IMR-90 (cell line): Measurements from ENCODE around the gene LRP5. TPM values are rescaled to one million over a fixed set of nuclear protein-coding genes. Genes with fewer than 3 reads are reported as not detected.

ENCODE experiments used
- ATAC-seq: fragments of 200-7000 bp; cut with Tn5 transposase; 2 replicates; pipeline ENCODE4 v1.9.1; 2020; ENCODE audit warnings: low read depth, mild to moderate bottlenecking, moderate library complexity
- BruUV-seq: library from RNA; stranded (reverse); fragments of 400-500 nt; replicated peaks from 2 replicates; lab custom pipeline; 2021; lab: Mats Ljungman, UMichigan
- CTCF ChIA-PET: fragments of 300-600 bp; formaldehyde crosslinking; extraction: SDS; loops from one replicate; lab custom pipeline; 2021; ENCODE audit warnings: antibody characterized with exemption; lab: Yijun Ruan, JAX
- POLR2A ChIA-PET: fragments of 300-600 bp; sonication (Branson Sonifier 250); formaldehyde crosslinking; loops from one replicate; lab custom pipeline; 2022; ENCODE audit warnings: antibody characterized with exemption; ENCODE audit not compliant: unreplicated experiment; lab: Charles Lee
- DNase-seq: peaks from one replicate; pipeline ENCODE4 v3.0.0; 2013
- H2AFZ ChIP-seq: replicated peaks from 2 replicates; pipeline ENCODE3; 2013; ENCODE audit warnings: low read length, mild to moderate bottlenecking; ENCODE audit not compliant: poor library complexity
- H2AK5ac ChIP-seq: 2 replicates; pipeline ENCODE4 v1.6.1; 2013; ENCODE audit warnings: low read depth, low read length, inconsistent platforms
- H2AK9ac ChIP-seq: replicated peaks from 2 replicates; pipeline ENCODE3; 2013; ENCODE audit warnings: mild to moderate bottlenecking, low read depth, low read length, moderate library complexity; ENCODE audit not compliant: poor library complexity
- H2BK120ac ChIP-seq: 2 replicates; pipeline ENCODE4 v1.6.1; 2013; ENCODE audit warnings: low read depth, low read length, inconsistent platforms
- H2BK15ac ChIP-seq: 3 replicates; pipeline ENCODE4 v1.6.1; 2013; ENCODE audit warnings: low read depth, low read length, inconsistent platforms
- H2BK20ac ChIP-seq: 2 replicates; pipeline ENCODE4 v1.6.1; 2013; ENCODE audit warnings: low read depth, mild to moderate bottlenecking, inconsistent platforms, low read length, moderate library complexity
- H2BK5ac ChIP-seq: 2 replicates; pipeline ENCODE4 v1.6.1; 2013; ENCODE audit warnings: mild to moderate bottlenecking, low read depth, low read length, inconsistent platforms; ENCODE audit not compliant: poor library complexity, severe bottlenecking
- H3K14ac ChIP-seq: replicated peaks from 2 replicates; pipeline ENCODE4 v1.6.1; 2013; ENCODE audit warnings: low read depth, low read length, inconsistent platforms
- H3K18ac ChIP-seq: 2 replicates; pipeline ENCODE4 v1.6.1; 2013; ENCODE audit warnings: low read depth, low read length, control low read depth
- H3K23ac ChIP-seq: 2 replicates; pipeline ENCODE4 v1.6.1; 2013; ENCODE audit warnings: low read depth, low read length, inconsistent platforms
- H3K27ac ChIP-seq: 2 replicates; pipeline ENCODE4 v1.5.1; 2013; ENCODE audit warnings: mild to moderate bottlenecking, control low read depth, low read length; ENCODE audit not compliant: insufficient read depth
- H3K27me3 ChIP-seq: 2 replicates; pipeline ENCODE4 v1.6.1; 2013; ENCODE audit warnings: low read length; ENCODE audit not compliant: control insufficient read depth, insufficient read depth
- H3K36me3 ChIP-seq: 2 replicates; pipeline ENCODE4 v1.6.1; 2013; ENCODE audit warnings: low read length, mixed read lengths; ENCODE audit not compliant: control insufficient read depth, insufficient read depth
- H3K4ac ChIP-seq: 2 replicates; pipeline ENCODE4 v1.6.1; 2013; ENCODE audit warnings: low read depth, low read length, inconsistent platforms
- H3K4me1 ChIP-seq: 2 replicates; pipeline ENCODE4 v1.6.1; 2013; ENCODE audit warnings: low read length, mixed read lengths; ENCODE audit not compliant: control insufficient read depth, insufficient read depth
- H3K4me2 ChIP-seq: 2 replicates; pipeline ENCODE4 v1.6.1; 2013; ENCODE audit warnings: low read depth, mild to moderate bottlenecking, control low read depth, low read length, moderate library complexity
- H3K4me3 ChIP-seq: 2 replicates; pipeline ENCODE4 v1.5.1; 2013; ENCODE audit warnings: low read depth, mild to moderate bottlenecking, control low read depth, low read length, moderate library complexity; ENCODE audit not compliant: insufficient read depth
- H3K56ac ChIP-seq: 2 replicates; pipeline ENCODE4 v1.6.1; 2013; ENCODE audit warnings: low read length, inconsistent platforms; ENCODE audit not compliant: insufficient read depth; ENCODE audit errors: extremely low read depth
- H3K79me1 ChIP-seq, 2 experiments: 2 replicates each; pipeline ENCODE4 v1.6.1; 2013; ENCODE audit warnings: low read length in 2 of 2, inconsistent platforms in 1 of 2, low read depth in 1 of 2
- H3K9ac ChIP-seq: 2 replicates; pipeline ENCODE4 v1.6.1; 2013; ENCODE audit warnings: low read depth, low read length, control low read depth
- H3K9me1 ChIP-seq: 2 replicates; pipeline ENCODE4 v1.6.1; 2013; ENCODE audit warnings: low read length, inconsistent platforms; ENCODE audit not compliant: insufficient read depth
- H3K9me3 ChIP-seq: 2 replicates; pipeline ENCODE4 v1.6.1; 2013; ENCODE audit warnings: low read length; ENCODE audit not compliant: control insufficient read depth, insufficient read depth
- H4K20me1 ChIP-seq: 2 replicates; pipeline ENCODE4 v1.6.1; 2013; ENCODE audit warnings: low read length, inconsistent platforms; ENCODE audit not compliant: insufficient read depth
- H4K5ac ChIP-seq: 2 replicates; pipeline ENCODE4 v1.6.1; 2013; ENCODE audit warnings: mild to moderate bottlenecking, low read depth, low read length, control low read depth
- H4K8ac ChIP-seq, 2 experiments: 2 replicates each; pipeline ENCODE4 v1.6.1; 2013; ENCODE audit warnings: low read depth in 2 of 2, low read length in 2 of 2, control low read depth in 1 of 2, inconsistent platforms in 1 of 2
- H4K91ac ChIP-seq: 2 replicates; pipeline ENCODE4 v1.6.1; 2013; ENCODE audit warnings: low read depth, low read length, inconsistent platforms; ENCODE audit not compliant: insufficient read depth
- BHLHE40 ChIP-seq: fragments of 150-350 bp; IDR thresholded peaks from 2 replicates; pipeline ENCODE4 v1.6.1; 2016; ENCODE audit warnings: mild to moderate bottlenecking, low read depth, low read length
- CEBPB ChIP-seq: IDR thresholded peaks from 2 replicates; pipeline ENCODE4 v1.6.1; 2012; ENCODE audit warnings: low read depth, low read length, improper control_type of control experiment
- CHD1 ChIP-seq: IDR thresholded peaks from 2 replicates; pipeline ENCODE4 v1.6.1; 2012; ENCODE audit warnings: low read depth, low read length, improper control_type of control experiment
- FOS ChIP-seq: fragments of 150-350 bp; IDR thresholded peaks from 2 replicates; pipeline ENCODE4 v1.6.1; 2016; ENCODE audit warnings: low read depth, low read length
- MAFK ChIP-seq: IDR thresholded peaks from 2 replicates; pipeline ENCODE4 v1.6.1; 2012; ENCODE audit warnings: low read depth, low read length, improper control_type of control experiment
- MAZ ChIP-seq: IDR thresholded peaks from 2 replicates; pipeline ENCODE4 v1.6.1; 2012; ENCODE audit warnings: low read depth, mild to moderate bottlenecking, low read length, improper control_type of control experiment, moderate library complexity, borderline replicate concordance
- MXI1 ChIP-seq: IDR thresholded peaks from 2 replicates; pipeline ENCODE4 v1.6.1; 2012; ENCODE audit warnings: low read depth, mild to moderate bottlenecking, low read length, moderate library complexity, borderline replicate concordance
- NFE2L2 ChIP-seq: fragments of 150-350 bp; IDR thresholded peaks from 2 replicates; pipeline ENCODE4 v1.6.1; 2016; ENCODE audit warnings: low read depth, mild to moderate bottlenecking, low read length
- POLR2A ChIP-seq: IDR thresholded peaks from 2 replicates; pipeline ENCODE4 v1.6.1; 2012; ENCODE audit warnings: mild to moderate bottlenecking, low read depth, low read length
- RAD21 ChIP-seq: IDR thresholded peaks from 2 replicates; pipeline ENCODE4 v1.6.1; 2012; ENCODE audit warnings: low read length, improper control_type of control experiment
- RCOR1 ChIP-seq: IDR thresholded peaks from 2 replicates; pipeline ENCODE4 v1.6.1; 2012; ENCODE audit warnings: mild to moderate bottlenecking, low read length, improper control_type of control experiment; ENCODE audit not compliant: insufficient replicate concordance
- RFX5 ChIP-seq: IDR thresholded peaks from 2 replicates; pipeline ENCODE4 v1.8.0; 2012; ENCODE audit warnings: low read depth, mild to moderate bottlenecking, low read length, moderate library complexity
- SMC3 ChIP-seq: fragments of 150-350 bp; IDR thresholded peaks from 2 replicates; pipeline ENCODE4 v1.6.1; 2016; ENCODE audit warnings: low read depth, mild to moderate bottlenecking, antibody characterized with exemption, low read length, moderate library complexity
- WGBS, 2 experiments: methylation state at CpG; one replicate each; pipeline versions ENCODE4 v1.1.5 to v1.1.7; 2013; ENCODE audit warnings: missing lambda C conversion rate in 2 of 2; ENCODE audit not compliant: insufficient read length in 1 of 2; ENCODE audit errors: extremely low coverage in 2 of 2; 5-methylcytosine and 5-hydroxymethylcytosine counted together
- dilution Hi-C: fragments of 300-500 bp; cut with HindIII; formaldehyde crosslinking; loops from one replicate; pipeline ENCODE4 v1.14.3; 2018; ENCODE audit warnings: low sequenced_read_pairs; ENCODE audit not compliant: unreplicated experiment
- in situ Hi-C: fragments of 300-500 bp; cut with MboI; formaldehyde crosslinking; loops from 3 replicates; pipeline ENCODE4 v1.14.3; 2019; ENCODE audit warnings: low sequenced_read_pairs, inconsistent platforms, mixed read lengths
- intact Hi-C: fragments of 100-400 bp; cut with micrococcal nuclease; formaldehyde crosslinking; loops from 2 replicates; pipeline ENCODE4 v1.10.0; 2022
- polyA plus RNA-seq, 3 experiments: library from polyadenylated mRNA; depleted of rRNA; stranded (reverse); fragments of >200 nt; gene quantifications; 2 replicates each; pipeline ENCODE4 v1.2.3, GENCODE V29; 2012; ENCODE audit warnings: low replicate concordance in 1 of 3
- total RNA-seq: library from RNA; depleted of rRNA; stranded (reverse); fragments of >200 nt; gene quantifications from 2 replicates; pipeline ENCODE4 v1.2.3, GENCODE V29; 2012
- TF ChIP-seq, protein P1 (sequence below): fragments of 150-350 bp; IDR thresholded peaks from 2 replicates; pipeline ENCODE4 v1.6.1; 2017; ENCODE audit warnings: mild to moderate bottlenecking, antibody characterized with exemption, low read length, low read depth
- TF ChIP-seq, protein P2 (sequence below): conservative IDR thresholded peaks from 2 replicates; pipeline ENCODE4 v1.5.1; 2012; ENCODE audit warnings: mild to moderate bottlenecking, low read depth, low read length, improper control_type of control experiment
- TF ChIP-seq, protein P3 (sequence below): fragments of 150-350 bp; IDR thresholded peaks from 2 replicates; pipeline ENCODE4 v1.6.1; 2016; ENCODE audit warnings: low read depth, mild to moderate bottlenecking, low read length, moderate library complexity, borderline replicate concordance

The LRP5 gene
- total and polyA plus RNA-seq, 2 of the 4 experiments (the other 2 are of a cell fraction): 10.4 to 15.0 TPM

GRCh38 chr11:68282141-68282860 is 30.1 kb upstream of the LRP5 start:
- in situ Hi-C loops: no loop called here
- Histone ChIP-seq H3K4me2 (no peak overlapping the region), H3K79me1 (no peaks in the 10 kb centered on the region), H3K4ac (no peak overlapping the region), H3K27me3 (peaks cover 3% of the 10 kb centered on the region), H3K9ac (no peak overlapping the region), H2BK120ac (no peak overlapping the region), H3K23ac (no peak overlapping the region), H2AK9ac (no peak overlapping the region), H3K9me1 (no peaks in the 10 kb centered on the region), H3K4me3 (no peak overlapping the region), H3K36me3 (no peaks in the 10 kb centered on the region), H3K4me1 (no peaks in the 10 kb centered on the region; the same call in 1 of the 2 replicates), H2AK5ac (no peak overlapping the region), H3K56ac (no peak overlapping the region), H2AFZ (peak overlapping the region; percentile 63), H3K27ac (no peak overlapping the region), H3K18ac (no peak overlapping the region), H4K5ac (no peak overlapping the region), H3K14ac (no peak overlapping the region), H3K9me3 (no peaks in the 10 kb centered on the region; the same call in 1 of the 2 replicates), H4K91ac (no peak overlapping the region), H4K20me1 (no peaks in the 10 kb centered on the region), H2BK15ac (no peak overlapping the region), H2BK5ac (no peak overlapping the region), H4K8ac (no peak overlapping the region), H2BK20ac (no peak overlapping the region)
- 70% methylated on average over 9 of the region's 15 CpGs; no CpG with 5 or more reads in 1 of the 2 experiments for WGBS, 2 experiments
- intact Hi-C loops: no loop called here
- dilution Hi-C loops: no loop called here
- ChIA-PET POLR2A (no interaction called here), CTCF (no interaction called here)
- TF ChIP-seq, protein P1, sequence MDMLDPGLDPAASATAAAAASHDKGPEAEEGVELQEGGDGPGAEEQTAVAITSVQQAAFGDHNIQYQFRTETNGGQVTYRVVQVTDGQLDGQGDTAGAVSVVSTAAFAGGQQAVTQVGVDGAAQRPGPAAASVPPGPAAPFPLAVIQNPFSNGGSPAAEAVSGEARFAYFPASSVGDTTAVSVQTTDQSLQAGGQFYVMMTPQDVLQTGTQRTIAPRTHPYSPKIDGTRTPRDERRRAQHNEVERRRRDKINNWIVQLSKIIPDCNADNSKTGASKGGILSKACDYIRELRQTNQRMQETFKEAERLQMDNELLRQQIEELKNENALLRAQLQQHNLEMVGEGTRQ: no peak
- no peak for TF ChIP-seq BHLHE40
- no peak for TF ChIP-seq CHD1
- no peak for TF ChIP-seq MAFK
- TF ChIP-seq RFX5: no peak
- TF ChIP-seq, protein P2, sequence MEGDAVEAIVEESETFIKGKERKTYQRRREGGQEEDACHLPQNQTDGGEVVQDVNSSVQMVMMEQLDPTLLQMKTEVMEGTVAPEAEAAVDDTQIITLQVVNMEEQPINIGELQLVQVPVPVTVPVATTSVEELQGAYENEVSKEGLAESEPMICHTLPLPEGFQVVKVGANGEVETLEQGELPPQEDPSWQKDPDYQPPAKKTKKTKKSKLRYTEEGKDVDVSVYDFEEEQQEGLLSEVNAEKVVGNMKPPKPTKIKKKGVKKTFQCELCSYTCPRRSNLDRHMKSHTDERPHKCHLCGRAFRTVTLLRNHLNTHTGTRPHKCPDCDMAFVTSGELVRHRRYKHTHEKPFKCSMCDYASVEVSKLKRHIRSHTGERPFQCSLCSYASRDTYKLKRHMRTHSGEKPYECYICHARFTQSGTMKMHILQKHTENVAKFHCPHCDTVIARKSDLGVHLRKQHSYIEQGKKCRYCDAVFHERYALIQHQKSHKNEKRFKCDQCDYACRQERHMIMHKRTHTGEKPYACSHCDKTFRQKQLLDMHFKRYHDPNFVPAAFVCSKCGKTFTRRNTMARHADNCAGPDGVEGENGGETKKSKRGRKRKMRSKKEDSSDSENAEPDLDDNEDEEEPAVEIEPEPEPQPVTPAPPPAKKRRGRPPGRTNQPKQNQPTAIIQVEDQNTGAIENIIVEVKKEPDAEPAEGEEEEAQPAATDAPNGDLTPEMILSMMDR: no peak
- TF ChIP-seq MAZ: no peak
- TF ChIP-seq MXI1: no peak
- TF ChIP-seq POLR2A: no peak
- no peak for TF ChIP-seq FOS
- TF ChIP-seq, protein P3, sequence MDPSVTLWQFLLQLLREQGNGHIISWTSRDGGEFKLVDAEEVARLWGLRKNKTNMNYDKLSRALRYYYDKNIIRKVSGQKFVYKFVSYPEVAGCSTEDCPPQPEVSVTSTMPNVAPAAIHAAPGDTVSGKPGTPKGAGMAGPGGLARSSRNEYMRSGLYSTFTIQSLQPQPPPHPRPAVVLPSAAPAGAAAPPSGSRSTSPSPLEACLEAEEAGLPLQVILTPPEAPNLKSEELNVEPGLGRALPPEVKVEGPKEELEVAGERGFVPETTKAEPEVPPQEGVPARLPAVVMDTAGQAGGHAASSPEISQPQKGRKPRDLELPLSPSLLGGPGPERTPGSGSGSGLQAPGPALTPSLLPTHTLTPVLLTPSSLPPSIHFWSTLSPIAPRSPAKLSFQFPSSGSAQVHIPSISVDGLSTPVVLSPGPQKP: no peak
- no peak for TF ChIP-seq RAD21
- no peak for TF ChIP-seq NFE2L2
- TF ChIP-seq SMC3: no peak
- TF ChIP-seq CEBPB: no peak
- TF ChIP-seq RCOR1: no peak
- no peak for DNase-seq
- BruUV-seq: no TSS peak
- no peak for ATAC-seq
